Measurements from ENCODE around the gene SEC61A2. TPM values are rescaled to one million over a fixed set of nuclear protein-coding genes. Genes with fewer than 3 reads are reported as not detected.

The SEC61A2 gene
- total and polyA plus RNA-seq, 11 donors, result 5.5 to 17.0 (median 9.2) TPM

DNA sequence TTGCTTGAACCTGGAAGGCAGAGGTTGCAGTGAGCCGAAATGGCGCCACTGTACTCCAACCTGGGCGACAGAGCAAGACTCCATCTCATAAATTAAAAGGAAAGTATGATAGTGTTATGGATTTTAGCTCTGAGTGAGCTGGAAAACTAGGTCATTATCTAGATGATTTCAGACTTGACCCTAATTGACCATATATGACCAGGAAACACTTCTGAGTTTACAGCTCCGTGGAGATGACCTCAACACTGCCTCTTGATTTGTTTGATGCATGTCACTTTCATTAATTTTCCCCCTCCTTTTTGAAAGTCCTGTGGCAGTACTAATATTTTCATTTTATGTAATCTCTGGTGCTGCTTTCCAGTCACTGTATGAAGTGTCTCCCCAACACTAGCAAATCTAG, 7.8 kb upstream of the SEC61A2 start:
- H3K36me3 ChIP-seq, result peaks cover 0 to 64% (median 44%) of the 10 kb centered on the region in 9 donors

DNA sequence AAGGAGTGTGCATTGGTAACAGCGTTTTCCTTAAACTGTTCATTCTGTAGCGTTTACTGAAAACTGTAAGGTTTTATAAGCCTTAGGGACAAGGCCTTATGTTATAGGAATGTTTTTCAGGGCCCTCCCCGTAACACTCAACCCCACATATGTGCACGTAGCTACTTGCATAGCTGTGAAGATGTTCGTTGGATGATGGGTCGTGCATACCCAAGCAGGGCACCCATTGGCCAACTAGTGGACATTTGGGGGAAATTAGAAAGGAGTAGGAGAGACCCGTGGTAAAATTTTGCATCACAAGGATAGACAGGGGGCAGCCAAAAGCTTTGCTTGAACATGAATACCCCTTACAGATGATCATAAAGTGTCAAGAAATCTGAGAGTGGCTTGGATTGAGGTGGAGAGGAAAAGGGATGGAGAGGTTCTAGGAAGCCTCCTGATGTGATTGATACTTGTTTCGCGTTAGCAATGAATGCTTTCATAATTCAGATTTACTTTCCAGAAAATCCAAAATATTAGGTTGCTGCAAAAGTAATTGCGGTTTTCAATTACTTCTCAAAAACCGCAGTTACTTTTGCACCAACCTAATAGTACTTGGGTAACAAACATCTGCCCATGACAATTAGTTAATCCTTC, 878 bp downstream of the SEC61A2 start:
- DNase-seq, result no peak
- Histone ChIP-seq H3K27me3 (no peaks in the 10 kb centered on the region), H3K4me3 (peak overlapping the region; percentile 79 to 99 (median 94)), H3K4me1 (peaks cover 0 to 18% (median 5%) of the 10 kb centered on the region in 12 donors), H3K36me3 (peaks cover 0 to 28% (median 15%) of the 10 kb centered on the region in 9 donors), H3K27ac (peak overlapping the region in 10 of 12 donors; percentile 73 to 93 (median 87)), H3K9me3 (no peaks in the 10 kb centered on the region)
- TF ChIP-seq, protein P1, sequence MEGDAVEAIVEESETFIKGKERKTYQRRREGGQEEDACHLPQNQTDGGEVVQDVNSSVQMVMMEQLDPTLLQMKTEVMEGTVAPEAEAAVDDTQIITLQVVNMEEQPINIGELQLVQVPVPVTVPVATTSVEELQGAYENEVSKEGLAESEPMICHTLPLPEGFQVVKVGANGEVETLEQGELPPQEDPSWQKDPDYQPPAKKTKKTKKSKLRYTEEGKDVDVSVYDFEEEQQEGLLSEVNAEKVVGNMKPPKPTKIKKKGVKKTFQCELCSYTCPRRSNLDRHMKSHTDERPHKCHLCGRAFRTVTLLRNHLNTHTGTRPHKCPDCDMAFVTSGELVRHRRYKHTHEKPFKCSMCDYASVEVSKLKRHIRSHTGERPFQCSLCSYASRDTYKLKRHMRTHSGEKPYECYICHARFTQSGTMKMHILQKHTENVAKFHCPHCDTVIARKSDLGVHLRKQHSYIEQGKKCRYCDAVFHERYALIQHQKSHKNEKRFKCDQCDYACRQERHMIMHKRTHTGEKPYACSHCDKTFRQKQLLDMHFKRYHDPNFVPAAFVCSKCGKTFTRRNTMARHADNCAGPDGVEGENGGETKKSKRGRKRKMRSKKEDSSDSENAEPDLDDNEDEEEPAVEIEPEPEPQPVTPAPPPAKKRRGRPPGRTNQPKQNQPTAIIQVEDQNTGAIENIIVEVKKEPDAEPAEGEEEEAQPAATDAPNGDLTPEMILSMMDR (IDR thresholded peaks at IDR 0.05), result peak in 7 of 12 donors; percentile 11 to 54 (median 34)
- TF ChIP-seq POLR2A (IDR thresholded peaks at IDR 0.05), result no peak
- intact Hi-C loops (cut with DNase I), result loop anchor here in 1 of 10 donors (2.0 kb wide), 1 partner anchor 64 kb away; the partner anchor contains the start of gene NUDT5
- WGBS, 4 donors, result 27 to 35% (median 32%) methylated on average over 11 of the region's 11 CpGs
- peak; percentile 10 to 49 (median 18) for ATAC-seq

More for the DNA sequence above, 7.8 kb upstream of the SEC61A2 start:
- no peaks in the 10 kb centered on the region for H3K9me3 ChIP-seq
- 89 to 92% (median 91%) methylated on average over 4 of the region's 4 CpGs for WGBS, 4 donors
- H3K27ac ChIP-seq, result no peak overlapping the region
- H3K4me3 ChIP-seq, result no peak overlapping the region
- DNase-seq (no peak), ATAC-seq (no peak)
- TF ChIP-seq POLR2A (IDR thresholded peaks at IDR 0.05), result no peak
- TF ChIP-seq, protein P1 (IDR thresholded peaks at IDR 0.05), result no peak
- no peaks in the 10 kb centered on the region for H3K27me3 ChIP-seq
- intact Hi-C loops (cut with DNase I), result loop anchor here in 1 of 10 donors (10.0 kb wide), 1 partner anchor 77 kb away; the partner anchor contains the start of gene UPF2
- H3K4me1 ChIP-seq, result no peaks in the 10 kb centered on the region

DNA sequence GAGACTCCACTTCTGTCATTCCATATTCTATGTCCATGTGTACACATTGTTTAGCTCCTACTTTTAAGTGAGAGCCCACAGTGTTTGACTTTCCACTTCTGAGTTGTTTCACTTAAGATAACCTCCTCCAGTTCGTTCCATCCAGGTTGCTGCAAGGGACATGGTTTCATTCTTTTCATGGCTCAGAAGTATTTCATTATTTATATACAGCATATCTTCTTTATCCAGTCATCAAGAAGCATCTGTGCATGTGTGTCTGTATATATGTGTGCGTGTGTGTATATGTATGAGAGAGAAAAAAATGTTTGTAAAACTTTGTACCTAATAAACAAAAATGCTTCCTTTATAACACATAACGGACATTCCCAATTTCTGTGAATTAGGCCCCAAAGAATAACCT, 6.2 kb downstream of the SEC61A2 start:
- no peak for ATAC-seq

DNA sequence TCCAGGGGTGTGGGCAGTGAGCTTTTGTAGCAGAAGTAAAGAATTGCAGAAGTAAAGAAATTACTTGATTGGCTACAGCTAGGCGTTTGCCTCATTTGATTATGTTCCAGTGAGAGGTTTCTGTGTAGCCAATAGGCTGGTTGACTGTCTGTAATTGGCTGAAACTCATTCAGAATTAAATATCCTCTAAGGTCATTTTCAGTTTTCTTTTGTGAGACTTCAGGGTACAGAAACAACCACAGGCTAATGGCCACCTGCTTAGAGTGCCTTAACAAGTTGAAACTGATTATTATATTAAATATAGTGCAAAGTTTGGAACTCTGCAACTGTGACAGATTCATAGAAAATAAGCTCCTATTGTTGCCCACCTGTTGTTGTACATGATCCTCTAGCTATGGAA, 10.6 kb downstream of the SEC61A2 start:
- 86 to 97% (median 92%) methylated on average over 1 of the region's 1 CpG for WGBS, 4 donors
- H3K9me3 ChIP-seq, result no peaks in the 10 kb centered on the region
- DNase-seq (no peak), ATAC-seq (no peak)
- H3K4me3 ChIP-seq, result no peak overlapping the region
- intact Hi-C loops (cut with DNase I), result no loop called here
- H3K27me3 ChIP-seq, result no peaks in the 10 kb centered on the region
- peaks cover 0 to 89% (median 72%) of the 10 kb centered on the region in 9 donors for H3K36me3 ChIP-seq
- no peak overlapping the region for H3K27ac ChIP-seq
- no peaks in the 10 kb centered on the region for H3K4me1 ChIP-seq
- TF ChIP-seq POLR2A (IDR thresholded peaks at IDR 0.05), result no peak
- TF ChIP-seq, protein P1 (IDR thresholded peaks at IDR 0.05), result no peak

More for the DNA sequence above, 6.2 kb downstream of the SEC61A2 start:
- TF ChIP-seq, protein P1 (IDR thresholded peaks at IDR 0.05), result no peak
- no peak for TF ChIP-seq POLR2A (IDR thresholded peaks at IDR 0.05)
- H3K36me3 ChIP-seq, result peaks cover 0 to 74% (median 55%) of the 10 kb centered on the region in 9 donors
- no peak for DNase-seq
- WGBS, 4 donors, result 83 to 87% (median 85%) methylated on average over 3 of the region's 3 CpGs
- no peak overlapping the region for H3K27ac ChIP-seq
- H3K4me3 ChIP-seq, result no peak overlapping the region
- intact Hi-C loops (cut with DNase I), result no loop called here
- peaks cover 0 to 8% (median under 1%) of the 10 kb centered on the region in 12 donors for H3K4me1 ChIP-seq
- no peaks in the 10 kb centered on the region for H3K9me3 ChIP-seq
- H3K27me3 ChIP-seq, result no peaks in the 10 kb centered on the region

Measured in heart left ventricle (tissue), 16 donors.